GM23248 (cell line): ENCODE data around the gene SLX4IP. TPM values are rescaled to one million over a fixed set of nuclear protein-coding genes. Genes with fewer than 3 reads are reported as not detected.
A peak's percentile ranks its signal among the peaks of the same experiment; 100 is the strongest.

Source experiments
- DNase-seq: peaks from one replicate; pipeline ENCODE4 v3.0.0-alpha.2; 2015
- H2AFZ ChIP-seq: fragments of 200-600 bp; sonication (generic); 2 replicates; pipeline ENCODE4 v1.6.1; 2016; ENCODE audit warnings: antibody characterized with exemption
- H3F3A ChIP-seq: fragments of 200-600 bp; sonication (generic); 2 replicates; pipeline ENCODE4 v1.6.1; 2016; ENCODE audit warnings: mild to moderate bottlenecking, antibody characterized with exemption, mixed run types; ENCODE audit not compliant: insufficient read depth
- H3K27ac ChIP-seq: fragments of 200-600 bp; sonication (generic); 2 replicates; pipeline ENCODE4 v1.5.1; 2016; ENCODE audit warnings: mild to moderate bottlenecking
- H3K27me3 ChIP-seq: fragments of 200-600 bp; sonication (generic); replicated peaks from 2 replicates; pipeline ENCODE4 v1.6.1; 2016; ENCODE audit warnings: mild to moderate bottlenecking; ENCODE audit not compliant: insufficient read depth
- H3K36me3 ChIP-seq: fragments of 200-600 bp; sonication (generic); 2 replicates; pipeline ENCODE4 v1.6.1; 2016; ENCODE audit warnings: low read depth, mild to moderate bottlenecking
- H3K4me1 ChIP-seq: fragments of 200-600 bp; sonication (generic); 2 replicates; pipeline ENCODE4 v1.6.1; 2016; ENCODE audit warnings: mild to moderate bottlenecking; ENCODE audit not compliant: insufficient read depth
- H3K4me2 ChIP-seq: fragments of 200-600 bp; sonication (generic); one replicate; pipeline ENCODE4 v1.6.1; 2016; ENCODE audit warnings: mild to moderate bottlenecking; ENCODE audit not compliant: unreplicated experiment
- H3K4me3 ChIP-seq: fragments of 200-600 bp; sonication (generic); 2 replicates; pipeline ENCODE4 v1.5.1; 2016; ENCODE audit warnings: mild to moderate bottlenecking
- H3K79me2 ChIP-seq: fragments of 200-600 bp; sonication (generic); 2 replicates; pipeline ENCODE4 v1.6.1; 2016; ENCODE audit warnings: mild to moderate bottlenecking; ENCODE audit not compliant: insufficient read depth
- H3K9ac ChIP-seq: fragments of 200-600 bp; sonication (generic); 2 replicates; pipeline ENCODE4 v1.6.1; 2016; ENCODE audit warnings: mild to moderate bottlenecking
- H3K9me2 ChIP-seq: fragments of 200-600 bp; sonication (generic); 2 replicates; pipeline ENCODE4 v1.6.1; 2016; ENCODE audit warnings: mixed run types, mild to moderate bottlenecking, moderate library complexity; ENCODE audit not compliant: insufficient read depth
- H3K9me3 ChIP-seq: fragments of 200-600 bp; sonication (generic); one replicate; pipeline ENCODE4 v1.6.1; 2017; ENCODE audit warnings: low read depth
- H4K20me1 ChIP-seq: fragments of 200-600 bp; sonication (generic); 2 replicates; pipeline ENCODE4 v1.6.0; 2016; ENCODE audit not compliant: insufficient read depth
- EZH2 ChIP-seq: fragments of 200-600 bp; sonication (generic); IDR thresholded peaks from 2 replicates; pipeline ENCODE4 v1.6.1; 2018; ENCODE audit warnings: antibody characterized with exemption, mild to moderate bottlenecking; ENCODE audit not compliant: insufficient read depth, poor library complexity, severe bottlenecking
- EZH2phosphoT487 ChIP-seq: fragments of 200-600 bp; sonication (generic); IDR thresholded peaks from 2 replicates; pipeline ENCODE4 v1.6.1; 2018; ENCODE audit warnings: antibody characterized with exemption, moderate library complexity, mild to moderate bottlenecking, low read depth; ENCODE audit not compliant: insufficient read depth
- WGBS, 2 experiments: methylation state at CpG; one replicate each; pipeline ENCODE4 v1.1.6; 2015 to 2017; ENCODE audit warnings: low lambda C conversion rate in 2 of 2, low coverage in 1 of 2; ENCODE audit errors: missing lambda C conversion rate in 2 of 2; 5-methylcytosine and 5-hydroxymethylcytosine counted together
- in situ Hi-C: fragments of 300-500 bp; cut with MboI; formaldehyde crosslinking; loops from 2 replicates; pipeline ENCODE4 v1.15.0; 2020
- polyA plus RNA-seq: library from polyadenylated mRNA; unstranded; fragments of >200 nt; fragmentation: Nextera tagmentation; extraction: Ambion mirVana; gene quantifications from 2 replicates; pipeline ENCODE4 v1.2.1, GENCODE V29; 2016
- total RNA-seq: library from RNA; depleted of rRNA; stranded (reverse); fragments of >200 nt; shearing (Covaris generic); gene quantifications from 2 replicates; pipeline ENCODE4 v1.2.3, GENCODE V29; 2014

Gene SLX4IP
- total and polyA plus RNA-seq, 2 experiments from 2014 or later = 3.7 to 3.9 TPM

GRCh38 chr20:10565922-10566897, 131.1 kb downstream of the SLX4IP start:
- 89 to 92% methylated on average over 8 of the region's 8 CpGs for WGBS, 2 experiments
- H3K27ac ChIP-seq = peak overlapping the region; percentile 50; the same call in 1 of the 2 replicates
- H3K9ac ChIP-seq = no peak overlapping the region
- H4K20me1 ChIP-seq = no peaks in the 10 kb centered on the region
- no peak overlapping the region for H2AFZ ChIP-seq
- no peak overlapping the region for H3K4me3 ChIP-seq
- H3K36me3 ChIP-seq = no peaks in the 10 kb centered on the region
- 0 out of 2 replicates have a peak, but pooled peaks cover 6% of the 10 kb centered on the region for H3K9me2 ChIP-seq
- H3F3A ChIP-seq = peaks cover 16% of the 10 kb centered on the region; the same call in 1 of the 2 replicates
- no peak for DNase-seq
- no peak for TF ChIP-seq EZH2phosphoT487
- no peak for TF ChIP-seq EZH2
- H3K9me3 ChIP-seq = no peaks in the 10 kb centered on the region
- in situ Hi-C loops = loop anchor here (25.0 kb wide), 1 partner anchor 696 kb away; no protein-coding TSS in a partner anchor
- no peaks in the 10 kb centered on the region for H3K79me2 ChIP-seq
- H3K4me2 ChIP-seq = peak overlapping the region; percentile 25
- H3K27me3 ChIP-seq = no peaks in the 10 kb centered on the region
- peaks cover 12% of the 10 kb centered on the region for H3K4me1 ChIP-seq

GRCh38 chr20:10568032-10568431, 132.9 kb downstream of the SLX4IP start:
- Histone ChIP-seq H3K9me2 (0 out of 2 replicates have a peak, but pooled peaks cover 6% of the 10 kb centered on the region), H2AFZ (no peak overlapping the region), H3K4me1 (peaks cover 12% of the 10 kb centered on the region), H3K36me3 (no peaks in the 10 kb centered on the region), H3F3A (peaks cover 16% of the 10 kb centered on the region; the same call in 1 of the 2 replicates), H3K79me2 (no peaks in the 10 kb centered on the region), H3K4me3 (no peak overlapping the region), H3K9me3 (no peaks in the 10 kb centered on the region), H3K4me2 (no peak overlapping the region), H4K20me1 (no peaks in the 10 kb centered on the region), H3K9ac (no peak overlapping the region), H3K27me3 (no peaks in the 10 kb centered on the region), H3K27ac (no peak overlapping the region)
- TF ChIP-seq EZH2 (no peak), EZH2phosphoT487 (no peak)
- in situ Hi-C loops = loop anchor here (25.0 kb wide), 1 partner anchor 694 kb away; no protein-coding TSS in a partner anchor
- DNase-seq = no peak
- WGBS, 2 experiments = 96 to 98% methylated on average over 3 of the region's 3 CpGs

GRCh38 chr20:10571313-10571815, 136.3 kb downstream of the SLX4IP start:
- peaks cover 12% of the 10 kb centered on the region; the same call in 1 of the 2 replicates for H3F3A ChIP-seq
- H3K27me3 ChIP-seq = no peaks in the 10 kb centered on the region
- no peaks in the 10 kb centered on the region for H3K9me3 ChIP-seq
- no peak overlapping the region for H3K27ac ChIP-seq
- no peak overlapping the region for H2AFZ ChIP-seq
- no peaks in the 10 kb centered on the region for H3K36me3 ChIP-seq
- no peaks in the 10 kb centered on the region for H4K20me1 ChIP-seq
- H3K4me1 ChIP-seq = peaks cover 5% of the 10 kb centered on the region
- H3K9ac ChIP-seq = no peak overlapping the region
- H3K79me2 ChIP-seq = no peaks in the 10 kb centered on the region
- in situ Hi-C loops = loop anchor here (25.0 kb wide), 1 partner anchor 691 kb away; no protein-coding TSS in a partner anchor
- WGBS, 2 experiments = 100% methylated on average over 1 of the region's 1 CpG
- no peak for TF ChIP-seq EZH2phosphoT487
- no peak overlapping the region for H3K4me2 ChIP-seq
- no peak for DNase-seq
- 0 out of 2 replicates have a peak, but pooled peaks cover 6% of the 10 kb centered on the region for H3K9me2 ChIP-seq
- H3K4me3 ChIP-seq = no peak overlapping the region

- H3K36me3 ChIP-seq = no peaks in the 10 kb centered on the region
- no peaks in the 10 kb centered on the region for H4K20me1 ChIP-seq
- no peaks in the 10 kb centered on the region for H3K79me2 ChIP-seq
- no peak overlapping the region for H3K4me2 ChIP-seq
- H2AFZ ChIP-seq = no peak overlapping the region
- H3K4me3 ChIP-seq = no peak overlapping the region
- H3K27ac ChIP-seq = no peak overlapping the region
- no peak for DNase-seq
- 96 to 97% methylated on average over 8 of the region's 8 CpGs for WGBS, 2 experiments
- TF ChIP-seq EZH2 (no peak), EZH2phosphoT487 (no peak)
- H3F3A ChIP-seq = peaks cover 21% of the 10 kb centered on the region; the same call in 1 of the 2 replicates
- in situ Hi-C loops = loop anchor here (25.0 kb wide), 1 partner anchor 689 kb away; no protein-coding TSS in a partner anchor
- H3K4me1 ChIP-seq = peaks cover 11% of the 10 kb centered on the region
- H3K9ac ChIP-seq = no peak overlapping the region
- no peaks in the 10 kb centered on the region for H3K9me2 ChIP-seq
- H3K27me3 ChIP-seq = no peaks in the 10 kb centered on the region
- no peaks in the 10 kb centered on the region for H3K9me3 ChIP-seq
Measured at GRCh38 chr20:10572853-10573252, 137.7 kb downstream of the SLX4IP start.
